GM19467 (cell line): ENCODE measurements around the gene NOTUM.

Experiments
- ATAC-seq: cut with Tn5 transposase; IDR thresholded peaks from one replicate; pipeline ENCODE4 v1.9.1; 2021; ENCODE audit warnings: mild to moderate bottlenecking, moderate library complexity; ENCODE audit not compliant: unreplicated experiment

NOTUM gene

DNA sequence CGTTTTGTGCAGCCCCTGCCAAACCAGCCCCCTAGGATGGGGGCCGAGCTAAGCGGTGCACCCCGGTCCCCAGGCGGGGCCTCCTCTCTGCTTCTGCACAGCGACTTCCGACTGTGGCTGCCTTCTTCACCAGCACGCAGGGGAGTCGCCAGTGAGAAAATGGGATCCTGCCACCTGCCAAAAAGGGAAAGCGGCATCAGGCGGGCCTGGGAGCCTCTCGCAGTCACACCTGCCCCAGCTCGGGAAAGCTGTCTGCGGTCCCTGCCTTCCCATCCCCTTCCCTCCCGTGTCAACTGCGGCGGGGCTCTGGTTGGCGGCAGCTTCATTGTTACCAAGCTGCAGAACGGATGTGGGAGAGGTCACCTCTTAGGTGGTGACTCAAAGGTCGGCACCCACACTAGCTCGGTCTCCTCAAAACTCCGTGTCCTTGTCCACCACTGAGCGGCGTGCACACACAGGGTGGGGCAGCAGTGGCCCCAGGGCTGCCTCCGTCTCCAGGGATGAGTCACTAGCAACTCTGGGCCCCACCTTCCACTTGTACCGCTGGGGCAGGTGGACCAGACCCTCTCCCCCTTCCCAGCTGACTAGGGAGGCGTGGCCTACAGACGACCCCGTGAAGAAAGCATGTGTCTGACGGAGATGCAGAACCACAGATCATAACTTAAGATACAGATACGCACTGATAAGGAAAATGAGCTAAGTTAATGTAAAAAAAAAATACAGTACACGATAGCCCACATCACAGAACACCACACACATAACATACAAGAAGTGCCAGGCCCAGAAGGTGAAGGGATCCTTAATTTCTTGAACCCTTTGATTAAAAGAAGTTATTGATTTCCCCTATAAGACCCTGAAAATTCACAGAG, 48.3 kb downstream of the NOTUM start:
- ATAC-seq: no peak

DNA sequence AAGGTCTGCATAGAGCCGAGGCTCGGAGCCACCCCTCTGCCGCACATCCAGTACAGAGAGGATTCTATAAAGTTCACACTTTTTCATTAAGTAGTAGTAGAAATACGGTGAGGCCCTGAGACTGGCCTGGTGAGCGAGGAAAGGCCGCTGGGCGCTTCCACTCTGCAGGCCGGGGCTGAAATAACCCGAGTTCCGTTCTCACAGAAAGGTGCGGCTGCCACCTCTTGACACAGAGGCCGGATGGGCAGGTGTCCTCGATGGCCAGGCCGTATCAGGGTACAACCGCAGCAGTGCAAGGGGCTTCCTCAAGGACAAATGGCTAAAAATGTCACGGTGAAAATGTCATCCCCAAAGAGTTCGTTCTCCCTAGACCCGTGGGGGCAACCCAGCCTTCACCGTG, 49.0 kb downstream of the NOTUM start:
- no peak for ATAC-seq

GRCh38 chr17:81911277-81911961, 49.6 kb downstream of the NOTUM start, which contains the start of gene PCYT2:
Gene PCYT2, minus strand, starts transcription at chr17:81911399. Its CDS starts 44 bp downstream, at chr17:81911355.
- ATAC-seq: peak; percentile 63

GRCh38 chr17:81910840-81911276, 50.1 kb downstream of the NOTUM start:
- peak; percentile 29 for ATAC-seq

- no peak for ATAC-seq
These were observed 50.8 kb downstream of the NOTUM start for GRCh38 chr17:81909966-81910839.

DNA sequence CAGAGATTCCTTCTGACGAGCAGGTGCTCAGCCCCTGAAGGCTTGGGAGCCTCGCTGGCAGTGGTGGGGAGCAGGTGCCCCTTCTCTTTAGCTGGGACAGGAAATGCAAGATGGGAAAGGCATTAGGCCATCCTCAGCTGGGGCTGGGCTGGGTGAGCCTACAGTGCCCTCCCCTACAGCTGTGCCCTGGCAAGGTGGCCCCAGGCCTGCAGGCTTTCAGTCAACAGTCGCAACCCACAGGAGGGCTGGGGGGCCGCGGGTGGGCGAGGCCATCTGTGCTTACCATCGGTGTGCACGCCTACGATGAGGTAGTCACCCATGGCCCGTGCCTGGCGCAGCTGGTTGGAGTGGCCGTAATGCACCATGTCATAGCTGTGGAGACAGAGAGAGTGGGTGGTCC, 51.8 kb downstream of the NOTUM start:
- ATAC-seq: no peak

DNA sequence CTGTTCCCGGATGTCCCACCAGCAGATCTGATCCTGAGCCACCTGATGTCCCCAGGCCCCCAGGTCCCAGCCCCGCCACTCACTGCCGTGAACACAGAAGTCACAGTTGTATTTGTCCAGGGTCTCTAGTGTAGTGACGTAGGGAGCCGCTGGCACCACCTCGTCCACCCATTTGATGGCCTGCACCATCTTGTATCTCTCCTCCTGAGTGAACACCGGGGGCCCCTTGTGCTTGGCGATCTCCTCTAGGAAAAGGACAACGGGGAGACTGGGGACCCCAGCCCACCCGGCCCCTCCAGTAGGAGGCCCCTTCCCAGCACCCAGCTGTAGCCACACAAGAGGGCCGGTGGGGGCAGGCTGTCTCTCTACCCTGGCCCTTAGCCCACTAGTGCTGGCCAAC, 52.2 kb downstream of the NOTUM start:
- no peak for ATAC-seq

DNA sequence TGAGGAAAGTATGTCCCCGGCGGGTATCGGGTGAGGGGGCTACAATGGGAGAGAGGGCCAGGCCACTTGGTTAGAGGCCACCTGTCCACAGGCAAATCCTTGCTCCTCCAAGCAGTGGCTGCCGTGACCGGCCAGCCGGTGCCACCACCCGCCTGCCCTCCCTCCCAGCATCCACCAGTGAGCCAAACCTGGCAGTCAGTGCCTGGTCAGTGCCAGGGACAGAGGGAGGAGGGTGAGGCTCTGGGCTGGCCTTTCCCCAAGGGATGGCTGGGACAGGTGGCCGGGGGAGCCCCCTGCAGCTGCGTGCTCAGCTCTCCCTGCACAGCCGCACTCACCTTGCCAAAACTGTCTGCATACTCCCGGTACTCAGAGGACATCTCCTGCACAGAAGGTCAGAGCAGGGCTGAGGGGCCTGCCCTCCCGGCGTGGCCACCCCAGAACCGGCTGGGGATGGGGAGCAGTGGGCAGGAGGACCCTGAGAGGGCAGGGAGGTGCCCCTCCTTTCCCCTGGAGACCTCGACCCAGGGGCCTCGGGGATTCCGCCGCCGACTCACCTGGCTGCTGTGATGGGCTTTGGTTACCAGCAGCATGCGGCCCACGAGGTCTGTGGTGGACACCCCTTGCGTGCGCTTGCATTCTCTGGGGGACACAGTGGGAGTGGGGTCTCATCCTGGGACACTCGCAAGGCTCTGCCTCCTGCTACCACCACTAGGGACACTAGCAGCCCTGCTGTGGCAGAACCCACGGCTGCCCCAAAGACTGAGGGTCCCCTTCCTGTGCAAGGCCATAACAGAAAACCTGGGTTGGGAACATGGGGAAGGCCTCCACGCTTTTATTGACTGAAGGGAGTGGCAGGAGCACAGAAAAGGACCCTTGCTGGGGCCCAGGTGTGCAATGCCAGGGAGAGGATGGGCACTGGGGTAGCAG, 53.5 kb downstream of the NOTUM start:
- no peak for ATAC-seq

DNA sequence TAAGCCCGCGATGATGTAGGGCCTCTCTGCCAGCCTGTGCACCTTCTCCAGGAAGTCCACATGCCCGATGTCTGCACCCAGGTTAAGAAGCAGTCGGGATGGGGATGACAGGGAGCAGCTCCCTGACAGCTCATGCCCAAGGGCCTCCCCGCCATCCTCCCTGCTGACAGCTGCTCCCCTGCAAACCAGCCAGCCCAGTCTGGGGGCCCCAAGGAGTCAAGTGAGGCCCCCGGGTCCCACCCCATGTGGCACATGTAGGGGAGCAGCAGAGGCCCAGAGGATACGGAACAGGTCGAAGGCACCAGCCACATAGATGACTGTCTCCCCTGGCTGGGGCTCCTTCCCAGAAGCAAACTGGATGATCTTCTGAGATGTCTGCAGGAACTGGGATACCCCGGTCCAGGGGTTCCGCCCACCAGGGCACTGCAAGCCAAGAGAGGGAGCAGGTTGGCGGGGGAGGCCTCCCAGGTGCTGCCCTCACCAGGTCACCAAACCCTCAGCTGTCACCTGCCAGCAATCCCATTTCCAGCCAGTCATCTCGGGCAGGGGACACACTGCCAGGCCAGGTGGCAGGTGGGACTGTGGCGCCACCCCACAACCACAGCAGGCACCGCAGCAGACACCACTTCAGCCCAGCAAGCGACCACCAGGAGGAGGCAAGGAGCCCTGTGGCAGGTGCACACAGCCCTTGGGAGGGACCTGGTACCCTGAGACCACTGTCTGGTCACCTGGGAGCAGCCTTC, 54.3 kb downstream of the NOTUM start:
- ATAC-seq: no peak

DNA sequence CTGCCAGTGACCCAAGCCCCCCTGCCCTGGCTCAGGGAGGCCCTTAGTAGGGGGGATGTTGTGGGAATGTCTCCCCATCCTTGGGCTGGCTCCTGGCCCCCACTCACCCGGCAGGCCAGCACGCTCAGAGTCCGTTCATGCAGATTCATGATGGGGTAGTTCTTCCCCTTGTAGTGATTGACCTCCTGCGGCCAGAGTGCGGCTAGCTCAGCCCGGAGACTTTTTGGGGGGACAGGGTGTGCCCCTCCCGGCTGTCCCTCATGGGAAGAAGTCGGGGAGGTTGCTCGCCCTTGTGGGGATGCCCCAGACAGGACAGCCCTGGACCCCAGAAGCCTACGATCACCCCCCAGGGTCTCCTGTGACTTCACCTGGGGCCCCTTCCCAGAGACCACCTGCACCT, 55.0 kb downstream of the NOTUM start:
- ATAC-seq: no peak

DNA sequence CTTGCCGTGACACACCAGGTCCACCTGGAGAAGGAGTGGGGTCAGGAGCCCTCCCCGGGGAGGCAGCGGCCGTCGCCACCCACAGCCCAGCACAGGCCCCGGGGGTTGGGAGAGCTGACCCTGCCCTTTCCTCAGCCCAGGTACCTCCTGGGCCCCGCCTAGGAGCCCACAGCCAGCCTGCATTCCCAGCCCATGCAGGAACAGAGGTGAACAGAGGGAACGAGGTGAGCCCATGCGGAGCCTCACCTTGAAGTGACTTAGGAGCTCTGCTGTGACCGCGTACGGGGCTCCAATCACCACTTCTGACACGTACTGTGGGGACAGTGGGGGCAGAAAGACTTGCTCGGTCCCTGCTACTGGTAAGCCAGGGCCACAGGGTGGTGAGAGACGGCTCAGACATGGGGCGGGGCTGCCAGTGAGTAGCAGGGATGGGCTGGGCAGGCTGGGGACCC, 55.5 kb downstream of the NOTUM start:
- no peak for ATAC-seq

- no peak for ATAC-seq
These were observed 56.2 kb downstream of the NOTUM start for GRCh38 chr17:81904600-81905423.

- no peak for ATAC-seq
These were observed 56.9 kb downstream of the NOTUM start for GRCh38 chr17:81903896-81904599.

GRCh38 chr17:81903415-81903831, 57.6 kb downstream of the NOTUM start:
- ATAC-seq: no peak

DNA sequence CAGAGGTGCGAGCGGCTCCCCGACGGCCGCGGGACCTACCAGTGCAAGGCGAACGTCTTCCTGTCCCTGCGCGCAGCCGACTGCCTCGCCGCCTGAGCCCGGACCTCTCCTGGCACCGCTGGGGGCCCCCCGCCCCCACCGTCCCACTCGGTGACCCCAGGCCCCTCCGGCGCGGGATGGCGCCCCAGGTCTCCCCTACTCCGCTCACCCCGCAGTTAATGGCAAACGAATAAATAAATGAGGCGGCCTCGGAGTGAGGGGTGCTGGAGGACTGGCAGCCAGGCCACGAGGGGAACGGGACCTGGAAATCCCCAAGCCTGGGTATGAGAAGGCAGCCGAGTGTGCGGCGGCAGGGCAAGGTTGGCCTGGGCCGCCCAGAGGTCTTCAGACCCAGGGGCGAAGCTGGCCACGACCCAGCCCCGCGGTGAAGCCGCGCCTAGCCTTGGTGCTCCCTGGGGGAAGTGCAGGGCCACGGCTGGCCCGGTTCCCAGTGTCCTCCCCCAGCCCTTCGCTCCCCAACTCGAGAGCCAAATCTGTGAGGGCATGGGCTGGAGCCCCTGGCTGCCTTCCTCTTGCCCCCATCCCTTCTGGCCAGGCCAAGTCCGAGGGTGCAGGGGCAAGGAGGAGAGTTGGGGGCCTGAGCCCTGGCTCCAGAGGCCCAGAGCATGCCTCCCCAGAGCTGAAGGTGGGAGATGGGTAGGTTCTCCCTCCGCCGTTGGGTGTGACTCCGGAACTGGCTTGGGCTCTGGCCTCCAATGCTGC, 58.2 kb downstream of the NOTUM start:
- ATAC-seq: no peak
